Adrenal gland (tissue), 5 donors: ENCODE results near the gene CYS1.

Experiments
- POLR2A ChIP-seq, 2 donors: fragments of 450-650 bp; IDR thresholded peaks; one replicate each; pipeline ENCODE4 v1.6.1; 2017; ENCODE audit warnings: antibody characterized with exemption in 2 of 2, mild to moderate bottlenecking in 2 of 2, moderate library complexity in 1 of 2
- TF ChIP-seq, protein P1 (sequence below), 6 experiments: fragments of 450-650 bp in 4 of 6; fragments of 200-600 bp in 2 of 6; sonication (generic) in 1 of 6; IDR thresholded peaks; 1 replicate in 5 of 6; 2 replicates in 1 of 6; pipeline versions ENCODE4 v1.5.1 to v1.8.0; 2016 to 2021; ENCODE audit warnings: antibody characterized with exemption in 6 of 6, mild to moderate bottlenecking in 2 of 6, moderate library complexity in 1 of 6
- donor health status: DM: no; HTN: no; CAD: no.

DNA sequence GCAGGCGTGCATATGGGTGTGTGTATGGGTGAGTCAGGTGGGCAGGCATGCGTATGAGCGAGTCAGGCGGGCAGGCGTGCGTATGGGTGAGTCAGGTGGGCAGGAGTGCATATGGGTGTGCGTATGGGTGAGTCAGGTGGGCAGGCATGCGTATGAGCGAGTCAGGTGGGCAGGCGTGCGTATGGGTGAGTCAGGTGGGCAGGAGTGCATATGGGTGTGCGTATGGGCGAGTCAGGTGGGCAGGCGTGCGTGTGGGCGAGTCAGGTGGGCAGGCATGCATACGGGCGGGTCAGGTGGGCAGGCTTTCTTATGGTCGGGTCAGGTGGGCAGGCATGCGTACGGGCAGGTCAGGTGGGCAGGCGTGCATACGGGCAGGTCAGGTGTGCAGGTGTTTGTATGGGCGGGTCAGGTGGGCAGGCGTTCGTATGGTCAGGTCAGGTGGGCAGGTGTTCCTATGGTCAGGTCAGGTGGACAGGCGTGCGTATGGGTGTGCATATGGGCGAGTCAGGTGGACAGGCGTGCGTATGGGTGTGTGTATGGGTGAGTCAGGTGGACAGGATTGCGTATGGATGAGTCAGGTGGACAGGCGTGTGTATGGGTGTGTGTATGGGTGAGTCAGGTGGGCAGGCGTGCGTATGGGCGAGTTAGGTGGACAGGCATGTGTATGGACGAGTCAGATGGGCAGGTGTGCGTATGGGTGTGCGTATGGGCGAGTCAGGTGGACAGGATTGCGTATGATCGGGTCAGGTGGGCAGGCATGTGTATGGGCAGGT, 65.6 kb downstream of the CYS1 start:
- TF ChIP-seq, protein P1, sequence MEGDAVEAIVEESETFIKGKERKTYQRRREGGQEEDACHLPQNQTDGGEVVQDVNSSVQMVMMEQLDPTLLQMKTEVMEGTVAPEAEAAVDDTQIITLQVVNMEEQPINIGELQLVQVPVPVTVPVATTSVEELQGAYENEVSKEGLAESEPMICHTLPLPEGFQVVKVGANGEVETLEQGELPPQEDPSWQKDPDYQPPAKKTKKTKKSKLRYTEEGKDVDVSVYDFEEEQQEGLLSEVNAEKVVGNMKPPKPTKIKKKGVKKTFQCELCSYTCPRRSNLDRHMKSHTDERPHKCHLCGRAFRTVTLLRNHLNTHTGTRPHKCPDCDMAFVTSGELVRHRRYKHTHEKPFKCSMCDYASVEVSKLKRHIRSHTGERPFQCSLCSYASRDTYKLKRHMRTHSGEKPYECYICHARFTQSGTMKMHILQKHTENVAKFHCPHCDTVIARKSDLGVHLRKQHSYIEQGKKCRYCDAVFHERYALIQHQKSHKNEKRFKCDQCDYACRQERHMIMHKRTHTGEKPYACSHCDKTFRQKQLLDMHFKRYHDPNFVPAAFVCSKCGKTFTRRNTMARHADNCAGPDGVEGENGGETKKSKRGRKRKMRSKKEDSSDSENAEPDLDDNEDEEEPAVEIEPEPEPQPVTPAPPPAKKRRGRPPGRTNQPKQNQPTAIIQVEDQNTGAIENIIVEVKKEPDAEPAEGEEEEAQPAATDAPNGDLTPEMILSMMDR (IDR thresholded peaks at IDR 0.05) = no peak
- TF ChIP-seq POLR2A (IDR thresholded peaks at IDR 0.05) = no peak
